Activated CD8-positive, alpha-beta T cell treated with anti-CD3 and anti-CD28 coated beads for 36 hours (primary cell): ENCODE data around the gene CAB39L. TPM values are rescaled to one million over a fixed set of nuclear protein-coding genes. Genes with fewer than 3 reads are reported as not detected.

Experiments
- ATAC-seq: fragments of 200-7000 bp; cut with Tn5 transposase; one replicate; pipeline ENCODE4 v1.10.0; 2021; ENCODE audit warnings: mild to moderate bottlenecking, moderate library complexity
- CTCF ChIA-PET: fragments of 350-600 bp; sonication (Branson Sonifier 250); formaldehyde crosslinking; loops from one replicate; lab custom pipeline; 2021; ENCODE audit warnings: antibody characterized with exemption; lab: Charles Lee
- POLR2A ChIA-PET: fragments of 350-600 bp; sonication (Branson Sonifier 250); formaldehyde crosslinking; loops from one replicate; lab custom pipeline; 2021; ENCODE audit warnings: antibody characterized with exemption; lab: Charles Lee
- DNase-seq: peaks from one replicate; pipeline ENCODE4 v3.0.0-alpha.2; 2020
- H3K27ac Mint-ChIP-seq: one replicate; pipeline ENCODE4 v1.8.0; 2021; ENCODE audit warnings: mild to moderate bottlenecking, mixed read lengths
- H3K27me3 Mint-ChIP-seq: one replicate; pipeline ENCODE4 v1.8.0; 2021; ENCODE audit warnings: mixed read lengths
- H3K36me3 Mint-ChIP-seq: one replicate; pipeline ENCODE4 v1.8.0; 2021; ENCODE audit warnings: low read depth, mixed read lengths
- H3K4me1 Mint-ChIP-seq: one replicate; pipeline ENCODE4 v1.8.0; 2021; ENCODE audit warnings: low read depth, mixed read lengths
- H3K4me3 Mint-ChIP-seq: one replicate; pipeline ENCODE4 v1.8.0; 2021; ENCODE audit warnings: mild to moderate bottlenecking, moderate library complexity, mixed read lengths
- H3K9me3 Mint-ChIP-seq: one replicate; pipeline ENCODE4 v1.8.0; 2021; ENCODE audit warnings: mixed read lengths
- intact Hi-C: fragments of 100-400 bp; cut with micrococcal nuclease; formaldehyde crosslinking; loops from one replicate; pipeline ENCODE4 v1.10.0; 2022
- total RNA-seq, 2 experiments: library from RNA; stranded (reverse); gene quantifications; one replicate each; pipeline ENCODE4 v1.2.3, GENCODE V29; 2021
- TF ChIP-seq, protein P1 (sequence below): fragments of 200-600 bp; IDR thresholded peaks from one replicate; pipeline ENCODE4 v1.8.0; 2022; ENCODE audit warnings: antibody characterized with exemption, mild to moderate bottlenecking

The CAB39L gene
- total RNA-seq, 2 experiments from 2014 or later, result 2.6 to 3.1 TPM

DNA sequence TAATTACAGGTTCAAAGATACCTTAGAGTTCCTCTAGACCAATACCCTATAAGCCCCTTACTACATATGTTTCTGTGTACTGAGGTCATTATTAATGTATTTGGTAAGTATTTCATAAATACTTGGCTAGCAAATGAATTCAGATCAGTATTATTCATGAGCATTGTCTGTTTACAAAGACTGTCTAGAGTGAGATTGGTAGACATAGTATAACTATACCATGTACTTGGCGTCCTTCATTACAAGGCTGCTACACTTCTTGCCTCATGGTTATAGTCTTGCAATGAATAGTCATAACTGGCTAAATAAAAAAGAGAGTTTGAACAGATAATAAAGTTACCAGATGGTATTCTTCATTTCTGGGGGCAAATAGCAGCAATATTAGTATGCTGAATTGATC lies 12.3 kb upstream of the CAB39L start:
- intact Hi-C loops, result no loop called here
- H3K4me1 Mint-ChIP-seq, result peaks cover 25% of the 10 kb centered on the region
- TF ChIP-seq, protein P1, sequence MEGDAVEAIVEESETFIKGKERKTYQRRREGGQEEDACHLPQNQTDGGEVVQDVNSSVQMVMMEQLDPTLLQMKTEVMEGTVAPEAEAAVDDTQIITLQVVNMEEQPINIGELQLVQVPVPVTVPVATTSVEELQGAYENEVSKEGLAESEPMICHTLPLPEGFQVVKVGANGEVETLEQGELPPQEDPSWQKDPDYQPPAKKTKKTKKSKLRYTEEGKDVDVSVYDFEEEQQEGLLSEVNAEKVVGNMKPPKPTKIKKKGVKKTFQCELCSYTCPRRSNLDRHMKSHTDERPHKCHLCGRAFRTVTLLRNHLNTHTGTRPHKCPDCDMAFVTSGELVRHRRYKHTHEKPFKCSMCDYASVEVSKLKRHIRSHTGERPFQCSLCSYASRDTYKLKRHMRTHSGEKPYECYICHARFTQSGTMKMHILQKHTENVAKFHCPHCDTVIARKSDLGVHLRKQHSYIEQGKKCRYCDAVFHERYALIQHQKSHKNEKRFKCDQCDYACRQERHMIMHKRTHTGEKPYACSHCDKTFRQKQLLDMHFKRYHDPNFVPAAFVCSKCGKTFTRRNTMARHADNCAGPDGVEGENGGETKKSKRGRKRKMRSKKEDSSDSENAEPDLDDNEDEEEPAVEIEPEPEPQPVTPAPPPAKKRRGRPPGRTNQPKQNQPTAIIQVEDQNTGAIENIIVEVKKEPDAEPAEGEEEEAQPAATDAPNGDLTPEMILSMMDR, result no peak
- H3K9me3 Mint-ChIP-seq, result no peaks in the 10 kb centered on the region
- ATAC-seq (no peak), DNase-seq (no peak)
- ChIA-PET POLR2A (no interaction called here), CTCF (no interaction called here)
- no peak overlapping the region for H3K27ac Mint-ChIP-seq
- H3K36me3 Mint-ChIP-seq, result peaks cover 16% of the 10 kb centered on the region
- no peaks in the 10 kb centered on the region for H3K27me3 Mint-ChIP-seq
- H3K4me3 Mint-ChIP-seq, result no peak overlapping the region

DNA sequence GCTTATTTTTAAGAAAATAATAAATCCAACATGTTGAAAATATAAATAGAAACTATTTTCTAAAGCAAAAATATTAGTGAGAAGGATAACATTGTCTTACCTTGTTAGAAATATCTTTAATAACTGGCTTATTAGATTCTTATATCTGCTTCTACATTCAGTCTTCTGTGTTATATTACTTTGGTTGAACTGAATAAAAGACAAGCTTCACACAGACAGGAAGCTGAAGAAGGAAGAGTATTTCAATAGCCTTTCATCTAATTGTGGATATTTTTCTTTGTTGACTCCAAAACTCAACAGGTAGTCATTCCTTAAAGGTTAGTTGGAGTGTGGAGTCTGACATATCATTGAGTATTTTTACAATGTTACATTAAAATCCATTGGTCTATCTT lies 11.1 kb upstream of the CAB39L start:
- DNase-seq (no peak), ATAC-seq (no peak)
- Mint-ChIP-seq H3K27me3 (no peaks in the 10 kb centered on the region), H3K27ac (no peak overlapping the region), H3K4me3 (no peak overlapping the region), H3K9me3 (no peaks in the 10 kb centered on the region), H3K4me1 (peaks cover 30% of the 10 kb centered on the region), H3K36me3 (peaks cover 12% of the 10 kb centered on the region)
- ChIA-PET POLR2A (interaction anchor here (0.9 to 4.0 kb wide), 2 partner anchors 11 to 41 kb away, joined by 3 to 21 read pairs; partner anchors contain the start of genes CAB39L, PHF11 and SETDB2), CTCF (no interaction called here)
- TF ChIP-seq, protein P1, result no peak
- intact Hi-C loops, result no loop called here

GRCh38 chr13:49454388-49455006 lies 10.6 kb upstream of the CAB39L start:
- DNase-seq, result no peak
- H3K36me3 Mint-ChIP-seq, result peaks cover 17% of the 10 kb centered on the region
- no peak overlapping the region for H3K4me3 Mint-ChIP-seq
- TF ChIP-seq, protein P1, result no peak
- H3K9me3 Mint-ChIP-seq, result no peaks in the 10 kb centered on the region
- POLR2A ChIA-PET, result interaction anchor here (0.9 to 4.0 kb wide), 2 partner anchors 11 to 41 kb away, joined by 3 to 21 read pairs; partner anchors contain the start of genes CAB39L, PHF11 and SETDB2
- no peaks in the 10 kb centered on the region for H3K27me3 Mint-ChIP-seq
- peak overlapping the region; percentile 22 for H3K27ac Mint-ChIP-seq
- peak; percentile 87 for ATAC-seq
- CTCF ChIA-PET, result no interaction called here
- H3K4me1 Mint-ChIP-seq, result peaks cover 35% of the 10 kb centered on the region
- intact Hi-C loops, result no loop called here

DNA sequence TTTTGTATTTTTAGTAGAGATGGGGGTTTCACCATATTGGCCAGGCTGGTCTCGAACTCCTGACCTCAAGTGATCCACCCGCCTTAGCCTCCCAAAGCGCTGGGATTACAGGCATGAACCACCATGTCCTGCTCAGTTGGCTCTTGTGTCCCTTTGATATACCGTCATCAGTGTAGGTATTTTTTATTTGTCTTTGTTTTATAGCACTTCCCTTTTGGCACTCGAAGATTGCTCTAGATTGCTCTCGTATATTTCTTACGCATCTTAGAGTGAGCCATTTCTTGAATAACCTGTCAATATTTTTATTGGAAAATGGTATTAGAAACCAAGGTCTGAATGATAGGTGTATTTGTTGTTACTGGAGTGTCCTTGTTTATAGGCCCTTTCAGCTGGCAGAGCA lies 9.6 kb upstream of the CAB39L start:
- Mint-ChIP-seq H3K27ac (no peak overlapping the region), H3K36me3 (peaks cover 22% of the 10 kb centered on the region), H3K9me3 (no peaks in the 10 kb centered on the region), H3K27me3 (no peaks in the 10 kb centered on the region), H3K4me3 (no peak overlapping the region), H3K4me1 (peaks cover 39% of the 10 kb centered on the region)
- no peak for ATAC-seq
- ChIA-PET CTCF (interaction anchor here (0.9 kb wide), 1 partner anchor 16 kb away, joined by 3 read pairs; no protein-coding TSS in a partner anchor), POLR2A (interaction anchor here (4.0 kb wide), 1 partner anchor 10 kb away, joined by 21 read pairs; the partner anchor contains the start of genes CAB39L and SETDB2)
- TF ChIP-seq, protein P1, result no peak
- DNase-seq, result no peak
- intact Hi-C loops, result no loop called here

DNA sequence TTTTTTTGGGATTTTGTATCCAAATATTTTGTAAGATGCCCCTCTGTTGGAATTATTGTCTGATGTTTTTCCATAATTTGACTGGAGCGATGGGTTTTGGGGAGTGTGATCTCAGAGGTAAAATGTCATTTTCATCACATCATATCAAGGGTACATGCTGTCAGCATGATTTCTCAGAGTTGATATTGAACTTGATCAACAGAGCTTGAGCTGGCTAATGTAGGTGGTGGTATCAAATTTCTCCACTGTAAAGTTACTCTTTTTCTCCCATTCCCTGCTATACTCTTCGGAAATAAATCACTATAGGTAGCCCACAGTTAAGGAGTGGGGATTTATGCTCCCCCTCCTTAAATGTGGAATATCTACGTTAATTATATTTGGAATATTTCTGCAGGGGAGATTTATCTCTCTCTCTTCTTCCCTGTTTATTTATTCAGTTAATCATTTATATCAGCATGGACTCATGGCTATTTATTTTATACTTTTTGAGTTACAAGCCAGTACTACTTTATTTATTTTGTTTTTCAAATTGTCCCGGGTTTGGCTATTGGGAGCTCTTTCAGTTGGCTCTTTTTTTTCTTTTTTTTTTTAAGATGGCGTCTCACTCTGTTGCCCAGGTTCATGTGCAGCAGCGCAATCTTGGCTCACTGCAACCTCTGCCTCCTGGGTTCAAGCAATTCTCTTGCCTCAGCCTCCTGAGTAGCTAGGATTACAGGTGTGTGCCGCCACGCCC lies 9.0 kb upstream of the CAB39L start:
- Mint-ChIP-seq H3K27ac (no peak overlapping the region), H3K36me3 (peaks cover 22% of the 10 kb centered on the region), H3K4me3 (no peak overlapping the region), H3K9me3 (no peaks in the 10 kb centered on the region), H3K4me1 (peaks cover 45% of the 10 kb centered on the region), H3K27me3 (no peaks in the 10 kb centered on the region)
- POLR2A ChIA-PET, result interaction anchor here (4.0 kb wide), 1 partner anchor 9 kb away, joined by 21 read pairs; the partner anchor contains the start of genes CAB39L and SETDB2
- TF ChIP-seq, protein P1, result no peak
- DNase-seq (no peak), ATAC-seq (no peak)
- intact Hi-C loops, result no loop called here
- CTCF ChIA-PET, result interaction anchor here (0.9 kb wide), 1 partner anchor 15 kb away, joined by 3 read pairs; no protein-coding TSS in a partner anchor
